Measurements from ENCODE around the gene DNAL1. TPM values are rescaled to one million over a fixed set of nuclear protein-coding genes. Genes with fewer than 3 reads are reported as not detected.
"Not testable (repeated sequence)": the region's sequence is repeated elsewhere in the genome, so short reads cannot be mapped to it uniquely, and the experiment has no call there.

DNAL1 gene
- total RNA-seq, 1 experiment from 2014 or later = 14.3 TPM

DNA sequence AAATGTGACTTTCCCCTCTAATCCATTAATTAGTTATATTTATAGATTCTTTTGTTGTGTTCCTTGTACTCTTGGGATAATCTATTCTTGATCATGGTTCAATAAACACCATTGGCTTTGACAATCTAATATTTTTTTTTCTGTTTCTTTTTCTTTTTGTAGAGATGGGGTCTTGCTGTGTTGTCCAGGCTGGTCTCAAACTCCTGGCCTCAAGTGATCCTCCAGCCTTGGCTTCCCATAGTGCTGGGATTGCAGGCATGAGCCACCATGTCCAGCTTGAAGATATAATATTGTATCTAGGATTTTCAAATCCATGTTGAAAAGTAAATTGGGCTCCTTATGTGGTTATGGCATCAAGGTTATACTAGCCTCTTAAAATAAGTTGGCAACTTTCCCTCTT, 6.2 kb downstream of the DNAL1 start:
- TF ChIP-seq ZNF532 (CRISPR knock-in tag; IDR thresholded peaks at IDR 0.05; ENCODE audit: borderline replicate concordance) (no peak), ZNF121 (CRISPR knock-in tag; IDR thresholded peaks at IDR 0.05) (0 out of 2 replicates have a peak, but pooled peaks have one; percentile 42)
- no peak for ATAC-seq
- Mint-ChIP-seq H3K9me3 (peaks cover 7% of the 10 kb centered on the region), H3K27me3 (ENCODE audit: low read depth) (no peaks in the 10 kb centered on the region), H3K4me3 (no peak overlapping the region), H3K4me1 (no peaks in the 10 kb centered on the region), H3K36me3 (peaks cover 14% of the 10 kb centered on the region), H3K27ac (no peak overlapping the region)
- CTCF ChIA-PET = interaction anchor here (1.2 kb wide), 1 partner anchor 12 kb away, joined by 3 read pairs; no protein-coding TSS in a partner anchor
- DNase-seq (ENCODE audit: low spot score) = no peak
- POLR2A ChIA-PET = no interaction called here

DNA sequence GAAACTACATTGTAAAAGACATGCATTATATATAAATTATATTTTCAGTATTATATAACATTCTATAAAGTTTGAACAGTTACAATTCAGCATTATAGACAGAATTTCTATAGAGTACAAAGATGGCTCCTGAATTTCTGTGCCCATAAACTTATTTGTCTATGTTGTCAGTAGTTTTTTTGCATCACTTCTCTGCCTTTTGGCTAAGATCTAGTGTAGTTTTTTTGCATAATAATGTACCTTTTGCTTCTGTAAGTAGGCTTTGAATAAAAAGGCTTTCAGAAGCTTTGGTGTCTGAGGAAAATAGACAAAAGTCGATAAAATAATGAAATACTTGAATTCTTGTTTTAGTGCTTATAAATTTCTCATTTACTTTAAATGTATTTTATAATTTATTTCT, 11.1 kb downstream of the DNAL1 start:
- ATAC-seq (no peak), DNase-seq (ENCODE audit: low spot score) (no peak)
- TF ChIP-seq ZNF219 (CRISPR knock-in tag; IDR thresholded peaks at IDR 0.05; ENCODE audit: borderline replicate concordance) = no peak
- no peak for TF ChIP-seq NFE2L1 (CRISPR knock-in tag; IDR thresholded peaks at IDR 0.05)
- no peak for TF ChIP-seq TP53 (CRISPR knock-in tag; IDR thresholded peaks at IDR 0.05)
- TF ChIP-seq, protein P1, sequence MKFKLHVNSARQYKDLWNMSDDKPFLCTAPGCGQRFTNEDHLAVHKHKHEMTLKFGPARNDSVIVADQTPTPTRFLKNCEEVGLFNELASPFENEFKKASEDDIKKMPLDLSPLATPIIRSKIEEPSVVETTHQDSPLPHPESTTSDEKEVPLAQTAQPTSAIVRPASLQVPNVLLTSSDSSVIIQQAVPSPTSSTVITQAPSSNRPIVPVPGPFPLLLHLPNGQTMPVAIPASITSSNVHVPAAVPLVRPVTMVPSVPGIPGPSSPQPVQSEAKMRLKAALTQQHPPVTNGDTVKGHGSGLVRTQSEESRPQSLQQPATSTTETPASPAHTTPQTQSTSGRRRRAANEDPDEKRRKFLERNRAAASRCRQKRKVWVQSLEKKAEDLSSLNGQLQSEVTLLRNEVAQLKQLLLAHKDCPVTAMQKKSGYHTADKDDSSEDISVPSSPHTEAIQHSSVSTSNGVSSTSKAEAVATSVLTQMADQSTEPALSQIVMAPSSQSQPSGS (CRISPR knock-in tag; IDR thresholded peaks at IDR 0.05; ENCODE audit: borderline replicate concordance, low read depth) = no peak
- no peak for TF ChIP-seq ZNF121 (CRISPR knock-in tag; IDR thresholded peaks at IDR 0.05)
- no peak for TF ChIP-seq MXD4 (CRISPR knock-in tag; IDR thresholded peaks at IDR 0.05; ENCODE audit: borderline replicate concordance)
- TF ChIP-seq MAX (CRISPR knock-in tag; IDR thresholded peaks at IDR 0.05) = no peak
- H3K4me1 Mint-ChIP-seq = no peaks in the 10 kb centered on the region
- H3K36me3 Mint-ChIP-seq = peaks cover 14% of the 10 kb centered on the region
- H3K27me3 Mint-ChIP-seq (ENCODE audit: low read depth) = no peaks in the 10 kb centered on the region
- ChIA-PET CTCF (no interaction called here), POLR2A (interaction anchor here (0.7 kb wide), 1 partner anchor 11 kb away, joined by 5 read pairs; no protein-coding TSS in a partner anchor)
- no peak overlapping the region for H3K27ac Mint-ChIP-seq
- H3K4me3 Mint-ChIP-seq = no peak overlapping the region
- H3K9me3 Mint-ChIP-seq = peaks cover 7% of the 10 kb centered on the region

- H3K9me3 Mint-ChIP-seq; ATAC-seq; POLR2A ChIA-PET; DNase-seq (ENCODE audit: low spot score); H3K36me3 Mint-ChIP-seq; H3K27me3 Mint-ChIP-seq (ENCODE audit: low read depth); CTCF ChIA-PET; H3K4me1 Mint-ChIP-seq; H3K27ac Mint-ChIP-seq; H3K4me3 Mint-ChIP-seq: not testable (repeated sequence)
Measured at GRCh38 chr14:73659202-73659601, 14.4 kb downstream of the DNAL1 start.

DNA sequence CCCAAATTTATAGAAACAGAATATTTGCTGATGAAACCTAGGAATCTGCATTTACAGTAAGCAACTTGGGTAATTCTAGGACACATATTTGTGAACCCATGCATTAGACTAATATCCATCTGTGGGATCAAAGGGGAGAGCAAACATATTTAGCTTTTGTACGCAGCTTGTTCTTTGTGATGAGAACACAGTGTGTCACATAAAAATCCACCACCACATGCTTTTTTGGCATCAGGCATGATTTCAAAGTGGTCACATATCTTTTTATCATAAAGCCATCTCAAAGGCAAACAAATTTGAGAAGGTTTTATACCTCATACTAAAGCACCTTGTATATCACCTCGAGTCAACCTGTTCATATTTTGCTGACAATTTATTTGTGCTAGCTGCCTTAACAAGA, 15.7 kb downstream of the DNAL1 start:
- Mint-ChIP-seq H3K27ac (no peak overlapping the region), H3K4me3 (no peak overlapping the region), H3K9me3 (peaks cover 8% of the 10 kb centered on the region), H3K36me3 (peaks cover 8% of the 10 kb centered on the region), H3K27me3 (ENCODE audit: low read depth) (no peaks in the 10 kb centered on the region), H3K4me1 (no peaks in the 10 kb centered on the region)
- ChIA-PET POLR2A (interaction anchor here (0.6 kb wide), 1 partner anchor 56 kb away, joined by 4 read pairs; no protein-coding TSS in a partner anchor), CTCF (no interaction called here)
- DNase-seq (ENCODE audit: low spot score) (no peak), ATAC-seq (no peak)
- TF ChIP-seq, protein P2, sequence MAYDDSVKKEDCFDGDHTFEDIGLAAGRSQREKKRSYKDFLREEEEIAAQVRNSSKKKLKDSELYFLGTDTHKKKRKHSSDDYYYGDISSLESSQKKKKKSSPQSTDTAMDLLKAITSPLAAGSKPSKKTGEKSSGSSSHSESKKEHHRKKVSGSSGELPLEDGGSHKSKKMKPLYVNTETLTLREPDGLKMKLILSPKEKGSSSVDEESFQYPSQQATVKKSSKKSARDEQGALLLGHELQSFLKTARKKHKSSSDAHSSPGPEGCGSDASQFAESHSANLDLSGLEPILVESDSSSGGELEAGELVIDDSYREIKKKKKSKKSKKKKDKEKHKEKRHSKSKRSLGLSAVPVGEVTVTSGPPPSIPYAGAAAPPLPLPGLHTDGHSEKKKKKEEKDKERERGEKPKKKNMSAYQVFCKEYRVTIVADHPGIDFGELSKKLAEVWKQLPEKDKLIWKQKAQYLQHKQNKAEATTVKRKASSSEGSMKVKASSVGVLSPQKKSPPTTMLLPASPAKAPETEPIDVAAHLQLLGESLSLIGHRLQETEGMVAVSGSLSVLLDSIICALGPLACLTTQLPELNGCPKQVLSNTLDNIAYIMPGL (CRISPR knock-in tag; IDR thresholded peaks at IDR 0.05) = no peak
- no peak for TF ChIP-seq FOXJ3 (CRISPR knock-in tag; IDR thresholded peaks at IDR 0.05; ENCODE audit: borderline replicate concordance)
